ENCODE measurements around the gene JHY. TPM values are rescaled to one million over a fixed set of nuclear protein-coding genes. Genes with fewer than 3 reads are reported as not detected.
A peak's percentile ranks its signal among the peaks of the same experiment; 100 is the strongest.

Gene JHY
- total RNA-seq, 1 experiment from 2014 or later: 0.79 TPM

DNA sequence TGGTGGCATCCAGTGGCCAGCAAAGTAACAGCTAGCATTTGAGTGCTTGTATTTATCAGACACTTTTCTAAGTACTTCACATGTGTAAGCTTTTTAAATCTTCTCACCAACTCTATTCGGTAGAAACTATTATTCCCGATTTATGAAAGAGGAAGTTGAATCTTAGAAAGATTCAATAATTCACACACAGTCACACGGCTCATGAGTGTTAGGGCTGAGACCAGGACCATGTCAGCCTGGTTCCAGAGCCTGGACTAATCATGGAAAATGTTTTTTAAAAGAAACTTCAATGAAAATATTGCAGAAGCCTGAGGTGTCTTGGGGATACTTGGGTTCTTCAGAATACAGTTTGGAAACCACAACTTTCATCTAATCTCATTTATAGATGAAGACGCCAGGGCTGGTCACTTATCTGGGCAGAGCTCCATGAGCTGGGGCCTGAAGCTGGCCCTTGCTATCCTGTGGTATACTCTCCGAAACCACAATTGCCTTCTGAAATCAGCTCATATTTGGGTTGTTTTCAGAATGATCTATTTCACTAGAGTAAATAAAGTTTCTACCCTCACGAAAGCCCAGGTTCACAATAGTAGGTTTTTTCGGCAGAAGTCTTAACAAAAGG is 48.6 kb upstream of the JHY start:
- Mint-ChIP-seq H3K27me3 (ENCODE audit: low read depth) (no peaks in the 10 kb centered on the region; the same call in 1 of the 2 replicates), H3K36me3 (ENCODE audit: insufficient read depth in 1 of 3, low read depth in 3 of 3) (peaks cover 0 to 4% (median 0%) of the 10 kb centered on the region in 3 experiments; a peak in 1 of 7 replicates), H3K27ac (peak overlapping the region in 1 of 3 experiments; percentile 84; a peak in 1 of 7 replicates), H3K4me1 (peaks cover 21 to 31% of the 10 kb centered on the region in 2 experiments), H3K9me3 (peaks cover 3 to 9% of the 10 kb centered on the region in 2 experiments; a peak in 2 of 5 replicates), H3K4me3 (no peak overlapping the region)
- H3K9ac ChIP-seq (ENCODE audit: extremely low read depth, insufficient read length, low read length): no peak overlapping the region
- no peak overlapping the region for H3K4me2 ChIP-seq (ENCODE audit: insufficient read depth, insufficient read length, low read length)
- no peaks in the 10 kb centered on the region for H3K79me2 ChIP-seq (ENCODE audit: insufficient read depth, low read length)
- no peak for DNase-seq
- no peak overlapping the region for H3K18ac ChIP-seq (ENCODE audit: insufficient read length, low read depth, low read length)
- no peak overlapping the region for H3K4ac ChIP-seq (ENCODE audit: low read depth, low read length)
- no peak overlapping the region for H2AFZ ChIP-seq (ENCODE audit: low read length)
- no peak overlapping the region for H2BK20ac ChIP-seq (ENCODE audit: low read depth, low read length, poor library complexity, severe bottlenecking)
- no peak overlapping the region for H3K14ac ChIP-seq (ENCODE audit: insufficient read depth, low read length)
- H3K23me2 ChIP-seq (ENCODE audit: insufficient read length, low read depth, low read length, poor library complexity, severe bottlenecking): no peaks in the 10 kb centered on the region
- H3K23ac ChIP-seq (ENCODE audit: insufficient read length, low read depth, low read length): no peak overlapping the region
- no peak overlapping the region for H3K56ac ChIP-seq (ENCODE audit: insufficient read length, low read depth, low read length)
- TF ChIP-seq, protein P1, sequence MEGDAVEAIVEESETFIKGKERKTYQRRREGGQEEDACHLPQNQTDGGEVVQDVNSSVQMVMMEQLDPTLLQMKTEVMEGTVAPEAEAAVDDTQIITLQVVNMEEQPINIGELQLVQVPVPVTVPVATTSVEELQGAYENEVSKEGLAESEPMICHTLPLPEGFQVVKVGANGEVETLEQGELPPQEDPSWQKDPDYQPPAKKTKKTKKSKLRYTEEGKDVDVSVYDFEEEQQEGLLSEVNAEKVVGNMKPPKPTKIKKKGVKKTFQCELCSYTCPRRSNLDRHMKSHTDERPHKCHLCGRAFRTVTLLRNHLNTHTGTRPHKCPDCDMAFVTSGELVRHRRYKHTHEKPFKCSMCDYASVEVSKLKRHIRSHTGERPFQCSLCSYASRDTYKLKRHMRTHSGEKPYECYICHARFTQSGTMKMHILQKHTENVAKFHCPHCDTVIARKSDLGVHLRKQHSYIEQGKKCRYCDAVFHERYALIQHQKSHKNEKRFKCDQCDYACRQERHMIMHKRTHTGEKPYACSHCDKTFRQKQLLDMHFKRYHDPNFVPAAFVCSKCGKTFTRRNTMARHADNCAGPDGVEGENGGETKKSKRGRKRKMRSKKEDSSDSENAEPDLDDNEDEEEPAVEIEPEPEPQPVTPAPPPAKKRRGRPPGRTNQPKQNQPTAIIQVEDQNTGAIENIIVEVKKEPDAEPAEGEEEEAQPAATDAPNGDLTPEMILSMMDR (conservative IDR thresholded peaks at IDR 0.05): no peak
- no peak overlapping the region for H2AK5ac ChIP-seq (ENCODE audit: insufficient read length, low read length)
- H3K27me3 ChIP-seq (ENCODE audit: insufficient read depth, low read length): no peaks in the 10 kb centered on the region
- H4K91ac ChIP-seq (ENCODE audit: insufficient read length, low read depth, low read length): no peak overlapping the region
- no CpG with 5 or more reads among the region's 7 CpGs for WGBS (ENCODE audit: extremely low coverage, insufficient read length, low lambda C conversion rate)
- H2BK15ac ChIP-seq (ENCODE audit: low read depth, low read length): no peak overlapping the region
- no peak overlapping the region for H2BK12ac ChIP-seq (ENCODE audit: insufficient read length, low read depth, low read length)
- no peak overlapping the region for H2BK120ac ChIP-seq (ENCODE audit: low read depth, low read length, poor library complexity, severe bottlenecking)
- no peak overlapping the region for H3T11ph ChIP-seq (ENCODE audit: low read length)
- H4K5ac ChIP-seq (ENCODE audit: insufficient read length, low read depth, low read length): no peak overlapping the region
- H2BK5ac ChIP-seq (ENCODE audit: insufficient read length, low read length): no peak overlapping the region
- no peaks in the 10 kb centered on the region; the same call in 1 of the 2 replicates for H3K4me1 ChIP-seq (ENCODE audit: insufficient read depth, low read length)
- no peaks in the 10 kb centered on the region for H3K9me3 ChIP-seq (ENCODE audit: control insufficient read depth, low read depth, low read length)
- H4K8ac ChIP-seq (replicated peaks; ENCODE audit: insufficient read length, low read depth, low read length): no peak overlapping the region
- no peaks in the 10 kb centered on the region for H4K20me1 ChIP-seq (ENCODE audit: control insufficient read depth, insufficient read depth, insufficient read length)
- no peak overlapping the region for H3K27ac ChIP-seq (ENCODE audit: insufficient read length, low read depth, low read length)
- no peaks in the 10 kb centered on the region for H3K79me1 ChIP-seq (ENCODE audit: insufficient read depth, low read depth, low read length, poor library complexity, severe bottlenecking)
